Measurements from ENCODE around the gene ABCC4. TPM values are rescaled to one million over a fixed set of nuclear protein-coding genes. Genes with fewer than 3 reads are reported as not detected.
"Not testable (repeated sequence)": the region's sequence is repeated elsewhere in the genome, so short reads cannot be mapped to it uniquely, and the experiment has no call there.

The ABCC4 gene
- total RNA-seq, 2 experiments from 2014 or later, result 12.2 to 12.9 TPM

DNA sequence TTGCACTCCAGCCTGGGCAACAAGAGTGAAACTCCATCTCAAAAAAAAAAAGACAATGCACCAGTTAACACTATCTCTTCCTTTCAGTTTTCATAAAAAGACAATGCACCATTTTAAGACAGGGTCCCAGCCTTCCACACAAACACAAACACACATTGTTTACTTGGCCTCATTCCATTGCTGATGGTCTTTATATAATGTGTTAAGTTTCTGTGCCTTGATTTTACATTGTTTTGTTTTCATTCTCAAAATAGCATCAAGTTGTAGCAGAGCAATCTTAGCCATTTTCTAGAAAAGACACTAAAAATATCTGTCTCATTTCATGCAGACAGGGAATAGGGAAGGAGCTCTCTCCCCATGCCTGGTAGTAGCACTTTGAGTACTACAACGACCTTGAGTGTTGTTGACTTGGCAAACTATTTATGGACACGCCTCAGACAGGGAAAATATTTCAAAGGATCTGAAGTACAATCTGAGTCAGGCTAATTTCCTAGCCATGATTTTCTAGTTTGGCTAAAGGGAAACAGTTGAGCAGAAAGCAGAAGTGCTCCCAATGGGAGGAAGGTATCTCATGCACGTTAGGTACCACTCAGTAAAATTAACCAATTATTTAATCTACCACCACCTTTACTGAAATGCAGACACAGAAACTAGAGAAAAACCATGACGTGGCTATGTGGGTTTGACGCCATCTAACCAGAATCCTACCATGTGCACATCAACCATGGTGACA, 120.6 kb downstream of the ABCC4 start:
- ChIA-PET CTCF (no interaction called here), POLR2A (no interaction called here)

DNA sequence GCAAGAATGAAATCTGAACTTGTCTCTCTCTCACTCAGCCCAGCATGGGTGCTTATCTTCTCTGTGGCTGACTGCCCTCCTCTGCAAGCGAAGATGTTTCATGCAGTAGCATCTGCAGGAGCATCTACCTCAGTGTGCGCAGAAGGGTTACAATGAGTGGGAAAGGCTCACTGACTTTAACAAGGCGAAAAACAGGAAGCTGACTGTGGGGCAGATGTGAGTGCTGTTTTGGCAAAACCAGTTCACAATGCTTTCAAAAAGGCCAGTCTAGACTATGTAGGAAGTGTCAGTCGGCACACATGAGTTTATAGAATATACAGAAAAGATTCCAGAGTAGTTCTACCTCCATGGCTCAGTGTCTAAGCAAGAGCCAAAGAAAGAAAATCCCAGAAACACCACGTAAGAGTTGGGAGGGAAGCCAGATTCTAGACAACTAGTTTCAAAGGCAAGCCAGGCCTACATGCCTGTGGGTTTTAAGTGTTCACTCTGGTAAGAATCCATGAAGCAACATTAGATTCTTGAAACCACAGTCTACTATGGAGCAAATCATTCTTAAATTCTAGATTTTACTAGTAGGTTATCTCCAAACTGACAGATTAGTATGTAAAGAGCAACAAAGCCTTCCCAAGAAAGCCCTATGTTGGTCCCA, 124.5 kb downstream of the ABCC4 start:
- ChIA-PET CTCF (no interaction called here), POLR2A (no interaction called here)

DNA sequence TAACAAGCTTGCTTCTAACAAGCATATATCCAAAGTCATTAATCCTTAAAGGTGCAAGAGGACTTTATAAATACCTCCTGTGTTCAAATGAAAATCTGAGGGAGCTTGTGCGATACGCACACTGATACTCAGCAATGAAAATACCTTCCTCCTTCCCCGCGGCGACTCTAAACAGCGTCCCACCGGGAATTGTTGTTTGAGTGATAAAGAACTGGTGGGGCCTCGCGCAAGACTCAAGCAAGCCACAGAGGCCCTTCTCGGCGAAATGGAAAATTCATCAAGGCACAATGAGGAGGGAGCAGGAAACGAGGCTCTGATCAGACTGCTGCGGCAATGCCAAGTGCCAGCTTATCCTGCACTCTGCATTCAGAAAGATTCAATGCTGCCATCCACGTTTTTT, 126.7 kb downstream of the ABCC4 start:
- ChIA-PET POLR2A (no interaction called here), CTCF (no interaction called here)

DNA sequence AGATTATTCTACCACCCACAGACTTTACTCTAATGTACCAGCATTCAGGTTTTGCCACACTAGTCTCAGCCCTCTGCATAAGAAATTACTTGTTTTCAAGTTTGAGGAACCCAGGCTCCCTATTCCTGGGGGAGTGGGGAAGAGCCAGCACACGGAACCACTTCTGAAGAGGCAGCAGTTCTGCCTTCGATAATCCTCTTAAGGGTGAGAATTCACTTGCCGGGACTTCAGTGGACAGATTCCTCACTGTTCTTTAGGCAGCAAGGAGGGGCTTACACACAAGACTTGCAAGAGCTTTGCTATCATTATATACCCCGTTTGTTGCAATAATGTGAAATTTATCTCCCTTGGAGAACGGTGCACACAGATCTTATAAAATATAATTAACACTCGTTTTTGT, 133.1 kb downstream of the ABCC4 start:
- ChIA-PET CTCF (no interaction called here), POLR2A (no interaction called here)

DNA sequence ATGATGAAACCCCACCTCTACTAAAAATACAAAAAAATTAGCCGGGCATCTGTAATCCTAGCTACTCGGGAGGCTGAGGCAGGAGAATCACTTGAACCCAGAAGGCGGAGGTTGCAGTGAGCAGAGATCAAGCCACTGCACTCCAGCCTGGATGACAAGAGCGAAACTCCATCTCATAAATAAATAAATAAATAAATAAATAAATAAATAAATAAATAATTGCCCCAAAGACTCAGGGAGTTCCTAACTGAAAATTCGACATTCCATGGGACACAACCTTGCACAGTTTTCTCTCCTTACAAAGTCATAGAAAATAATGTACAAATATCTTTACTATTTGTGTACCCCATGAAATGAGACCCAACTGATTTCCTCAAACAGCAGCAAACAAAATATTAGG, 134.2 kb downstream of the ABCC4 start:
- POLR2A ChIA-PET, CTCF ChIA-PET: not testable (repeated sequence)

DNA sequence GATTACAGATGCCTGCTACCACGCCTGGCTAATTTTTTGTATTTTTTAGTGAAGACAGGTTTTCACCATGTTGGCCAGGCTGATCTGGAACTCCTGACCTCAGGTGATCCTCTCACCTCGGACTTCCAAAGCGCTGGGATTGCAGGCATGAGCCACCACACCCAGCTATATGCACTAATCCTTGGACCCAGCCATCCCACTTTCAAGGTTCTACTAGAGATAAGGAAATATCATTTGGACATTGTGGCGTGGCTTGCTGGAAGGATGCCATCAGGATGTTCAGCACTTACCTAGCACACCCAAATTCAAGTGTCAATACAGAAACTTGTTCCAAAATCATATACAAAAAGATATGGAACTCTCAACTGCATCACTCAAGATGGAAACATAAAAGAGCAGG, 136.4 kb downstream of the ABCC4 start:
- POLR2A ChIA-PET, result no interaction called here
- CTCF ChIA-PET, result no interaction called here

DNA sequence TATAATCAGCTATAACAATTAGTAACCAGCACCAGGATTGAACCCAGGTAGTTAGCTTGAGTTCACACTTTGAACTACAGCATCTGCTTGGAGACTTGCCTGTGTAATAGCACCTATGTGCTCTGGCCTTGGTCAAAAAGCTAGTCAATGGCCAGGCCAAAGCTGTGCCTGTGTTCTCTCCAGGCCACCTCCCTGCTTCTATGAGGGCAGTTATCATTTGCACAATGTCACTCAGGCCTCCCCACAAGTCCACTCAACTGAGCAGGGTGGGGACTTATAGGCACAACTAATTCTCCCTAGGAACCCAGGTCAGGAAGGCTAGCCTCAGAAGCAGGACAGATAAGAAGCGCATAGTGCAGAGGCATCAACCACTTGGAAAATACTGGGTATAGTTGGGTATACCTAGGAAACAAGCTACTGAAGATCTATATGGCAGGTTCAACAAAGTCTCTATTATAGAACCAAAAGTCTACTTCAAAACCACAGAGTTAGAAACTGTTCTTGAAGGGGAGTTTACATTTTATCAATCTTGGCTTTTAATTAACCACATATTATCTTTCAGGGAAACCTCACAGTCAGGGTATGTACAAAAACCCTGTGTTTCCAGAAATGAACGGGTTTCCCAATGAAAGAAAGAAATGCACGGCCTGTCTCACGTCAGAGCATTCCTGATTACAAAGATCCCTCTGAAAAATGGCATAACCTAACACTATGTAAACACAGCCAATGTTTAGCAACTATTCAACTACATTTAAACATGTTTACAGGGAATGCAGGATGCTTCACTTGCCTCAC, 140.9 kb downstream of the ABCC4 start:
- ChIA-PET CTCF (no interaction called here), POLR2A (no interaction called here)

DNA sequence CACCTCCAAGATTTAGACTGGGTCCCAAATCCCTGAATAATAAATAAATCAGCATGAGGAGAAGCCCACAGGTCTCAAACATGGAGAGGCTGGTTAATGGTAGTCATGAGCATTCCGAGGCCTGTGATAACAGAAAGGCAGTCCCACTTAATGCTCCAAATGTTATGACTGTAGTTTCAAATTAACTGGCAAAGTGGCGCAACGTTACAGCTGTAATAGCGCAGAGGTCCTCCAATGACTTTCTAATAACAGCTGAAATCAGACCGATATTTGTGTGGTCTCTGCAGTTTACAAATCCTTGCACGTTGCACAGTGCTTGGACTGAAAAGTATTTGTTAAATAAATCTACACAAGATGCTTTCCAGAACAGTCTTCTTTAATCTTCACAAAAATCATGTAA, 141.8 kb downstream of the ABCC4 start:
- ChIA-PET CTCF (no interaction called here), POLR2A (no interaction called here)

DNA sequence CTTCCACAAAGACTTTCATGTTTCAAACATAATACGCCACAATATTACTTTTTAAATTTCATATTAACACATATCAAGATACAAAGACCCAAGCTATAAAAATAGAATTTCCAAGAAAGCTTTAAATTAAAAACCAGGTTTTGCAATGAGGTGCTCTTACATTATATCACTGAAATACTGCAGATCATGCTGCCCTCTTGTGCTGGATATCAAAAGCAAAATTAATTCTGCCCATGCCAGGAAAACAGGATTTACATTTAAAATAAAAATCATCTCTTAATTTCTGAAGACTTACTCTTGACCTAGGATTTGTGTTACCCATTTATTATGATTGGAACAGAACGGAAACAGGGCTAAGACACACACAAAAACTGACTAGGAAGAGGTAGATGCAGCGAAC, 145.0 kb downstream of the ABCC4 start:
- POLR2A ChIA-PET, result no interaction called here

DNA sequence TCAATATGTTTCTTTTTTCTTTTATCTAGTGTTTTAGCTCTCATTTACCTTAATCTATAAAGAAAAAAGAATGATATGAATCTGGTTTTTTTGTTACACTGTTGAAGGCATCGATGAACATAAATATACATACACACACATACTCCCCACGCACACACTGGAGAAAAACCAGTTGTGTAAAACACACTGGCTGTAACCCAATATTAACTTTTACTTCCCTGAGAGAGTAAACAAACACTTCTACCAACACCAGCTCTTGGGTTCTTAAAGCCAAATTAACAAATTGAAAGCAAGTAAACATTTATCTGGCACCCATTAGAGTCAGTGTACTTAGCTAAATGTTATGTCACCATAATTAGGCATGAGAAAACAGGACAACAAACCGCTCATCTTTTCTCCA, 145.7 kb downstream of the ABCC4 start:
- CTCF ChIA-PET, result interaction anchor here (0.8 kb wide), 1 partner anchor 248 kb away, joined by 3 read pairs; no protein-coding TSS in a partner anchor
- POLR2A ChIA-PET, result no interaction called here

More for the DNA sequence above, 145.0 kb downstream of the ABCC4 start:
- CTCF ChIA-PET, result no interaction called here

DNA sequence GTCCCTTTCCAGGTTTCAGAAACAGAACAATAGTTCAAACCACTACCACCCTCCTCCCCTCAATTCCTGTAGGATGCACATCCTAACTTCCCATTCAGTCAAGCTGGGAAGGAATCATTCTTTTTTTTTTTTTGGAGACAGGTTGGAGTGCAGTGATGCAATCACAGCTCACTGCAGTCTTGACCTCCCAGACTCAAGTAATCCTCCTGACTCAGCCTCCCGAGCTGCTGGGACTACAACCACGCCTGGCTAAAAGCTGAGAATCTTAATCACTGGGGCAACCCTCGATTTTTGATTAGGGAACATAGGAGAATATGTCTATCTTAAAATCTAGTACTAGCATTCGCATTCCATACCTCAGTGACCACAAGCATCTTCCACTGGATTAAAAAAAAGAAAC, 146.2 kb downstream of the ABCC4 start:
- POLR2A ChIA-PET, result no interaction called here
- CTCF ChIA-PET, result interaction anchor here (0.8 kb wide), 1 partner anchor 249 kb away, joined by 3 read pairs; no protein-coding TSS in a partner anchor

DNA sequence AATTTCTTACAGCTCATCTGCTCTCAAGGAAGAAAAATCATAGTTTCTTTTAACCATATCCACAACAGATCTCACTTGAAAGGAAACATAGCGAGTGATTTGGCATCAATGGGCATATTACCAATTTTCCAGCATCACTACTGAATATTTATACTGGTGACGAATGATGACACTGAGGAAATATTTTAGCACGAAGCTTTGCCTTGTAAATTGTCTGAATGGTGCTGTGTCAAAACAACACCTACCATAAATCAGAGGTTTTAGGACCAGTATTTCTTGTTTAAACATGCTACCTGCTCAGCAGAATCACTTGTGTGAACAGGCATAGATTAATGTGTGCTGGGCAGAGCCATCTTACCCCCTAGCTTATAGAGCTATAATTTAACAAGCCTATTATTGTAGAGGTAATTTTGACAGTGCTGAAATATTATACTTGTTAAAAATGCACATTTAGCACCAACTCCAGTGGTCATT, 146.8 kb downstream of the ABCC4 start:
- ChIA-PET POLR2A (no interaction called here), CTCF (no interaction called here)

DNA sequence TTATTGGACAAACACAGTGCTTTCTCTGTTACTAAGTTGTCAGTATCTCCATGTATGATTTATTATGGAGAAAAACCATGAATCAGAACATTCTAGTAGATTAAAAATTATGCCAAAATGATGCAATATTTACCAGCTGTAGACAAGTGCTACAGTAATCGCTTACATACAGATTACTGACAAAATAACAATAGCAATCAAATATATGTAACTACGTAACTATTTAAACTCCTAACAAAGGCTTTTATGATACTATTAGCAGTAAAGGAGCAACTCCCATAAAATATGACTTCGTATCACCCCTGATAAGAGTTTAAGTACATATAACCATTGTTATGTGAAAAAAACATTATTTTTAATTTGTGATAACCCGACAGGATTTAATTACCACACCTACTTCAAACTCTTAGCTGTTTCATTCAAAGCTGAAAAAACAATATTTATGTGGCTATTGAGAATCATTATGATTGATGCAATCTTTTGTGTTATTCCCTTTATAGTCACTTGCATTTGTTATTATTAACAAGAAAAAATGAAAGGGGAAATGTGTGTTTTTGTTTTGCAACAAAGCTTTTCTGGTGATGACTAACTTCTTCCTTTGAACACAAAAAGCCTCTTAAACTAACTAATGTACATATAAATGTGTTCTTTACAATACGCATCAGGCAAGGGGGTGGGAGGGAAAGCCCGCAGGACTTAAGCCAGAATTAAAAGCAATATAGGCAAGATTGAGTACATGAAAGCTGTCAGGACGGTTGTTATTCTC, 147.4 kb downstream of the ABCC4 start:
- ChIA-PET POLR2A (no interaction called here), CTCF (no interaction called here)

DNA sequence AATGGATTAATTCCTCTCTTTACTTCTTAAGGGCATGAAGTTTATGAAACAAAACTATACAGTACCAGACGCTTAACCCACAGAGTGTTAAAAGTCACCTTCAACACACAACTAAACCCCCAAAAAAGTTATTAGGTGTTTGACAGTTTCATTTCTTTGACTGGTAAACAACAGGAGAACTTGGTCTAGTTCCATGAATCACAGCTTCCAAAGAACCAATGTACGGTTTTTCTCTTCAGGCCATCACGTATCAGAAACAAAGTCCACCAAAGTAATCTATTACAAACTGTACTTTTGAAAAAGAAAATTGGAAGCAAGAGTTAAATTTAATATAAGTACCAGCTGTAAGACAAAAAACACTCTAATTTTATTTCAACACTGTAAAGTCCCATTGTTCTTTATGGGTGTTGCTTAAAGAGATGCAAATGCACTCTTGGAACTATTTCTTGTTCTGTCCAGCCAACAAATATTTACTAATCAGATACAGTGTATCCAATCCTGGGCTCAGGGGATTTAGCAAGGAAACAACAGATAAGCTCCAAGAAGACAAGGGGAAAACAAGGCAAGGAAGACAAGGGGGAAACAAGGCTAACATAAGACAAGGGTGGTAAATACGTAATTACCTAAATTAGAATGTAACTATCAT, 149.2 kb downstream of the ABCC4 start:
- ChIA-PET POLR2A (no interaction called here), CTCF (no interaction called here)

DNA sequence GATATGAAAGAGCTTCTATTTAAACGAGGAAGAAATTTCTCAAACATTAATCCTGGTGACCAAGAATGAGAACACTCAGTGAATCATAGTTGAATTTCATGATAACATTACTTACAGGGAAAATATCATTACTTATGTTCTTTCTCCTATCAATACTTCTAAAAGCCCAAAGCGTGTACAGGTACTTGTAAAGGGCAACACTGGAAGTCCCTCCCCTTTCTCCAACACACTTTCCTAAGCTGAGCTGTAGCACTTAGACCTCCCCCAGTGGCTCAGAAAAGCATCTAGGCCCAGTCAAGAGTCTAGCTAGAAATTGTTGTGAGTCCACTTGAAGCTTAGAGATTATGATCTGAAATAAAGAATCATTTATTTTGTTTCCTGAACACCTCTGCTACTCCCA, 150.7 kb downstream of the ABCC4 start:
- ChIA-PET POLR2A (interaction anchor here (0.6 kb wide), 1 partner anchor 34 kb away, joined by 4 read pairs; no protein-coding TSS in a partner anchor), CTCF (no interaction called here)

DNA sequence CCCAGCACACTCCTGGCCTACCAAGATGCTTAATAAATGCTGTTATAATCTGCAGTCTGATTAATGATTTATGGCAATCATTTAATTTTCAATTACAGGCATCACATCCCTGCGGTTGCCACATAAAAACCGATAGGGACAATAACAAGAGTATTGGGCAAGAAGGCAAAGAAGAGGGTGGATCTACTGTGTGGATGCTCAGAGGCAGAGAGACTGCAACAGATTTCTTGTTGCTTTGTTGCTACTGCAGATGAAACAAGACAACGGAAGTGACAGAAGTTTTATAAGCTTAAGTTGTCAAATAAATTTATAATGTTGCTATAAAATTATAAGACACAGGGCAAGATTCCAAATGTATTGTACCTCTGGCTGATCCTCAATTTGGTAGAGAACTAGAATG, 154.8 kb downstream of the ABCC4 start:
- ChIA-PET CTCF (no interaction called here), POLR2A (no interaction called here)

DNA sequence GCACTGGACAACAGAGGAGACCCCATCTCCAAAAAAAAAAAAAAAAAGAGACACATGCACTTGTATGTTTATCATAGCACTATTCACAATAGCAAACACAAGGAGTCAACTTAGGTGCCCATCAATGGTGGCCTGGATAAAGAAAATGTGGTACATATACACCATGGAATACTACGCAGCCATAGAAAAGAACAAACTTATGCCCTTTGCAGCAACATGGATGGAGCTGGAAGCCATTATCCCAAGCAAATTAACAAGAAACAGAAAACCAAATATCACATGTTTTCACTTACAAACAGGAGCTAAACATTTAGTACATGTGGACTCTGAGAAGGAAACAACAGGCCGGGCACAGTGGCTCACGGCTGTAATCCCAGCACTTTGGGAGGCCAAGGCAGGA, 155.7 kb downstream of the ABCC4 start:
- CTCF ChIA-PET, result no interaction called here
- POLR2A ChIA-PET, result no interaction called here

DNA sequence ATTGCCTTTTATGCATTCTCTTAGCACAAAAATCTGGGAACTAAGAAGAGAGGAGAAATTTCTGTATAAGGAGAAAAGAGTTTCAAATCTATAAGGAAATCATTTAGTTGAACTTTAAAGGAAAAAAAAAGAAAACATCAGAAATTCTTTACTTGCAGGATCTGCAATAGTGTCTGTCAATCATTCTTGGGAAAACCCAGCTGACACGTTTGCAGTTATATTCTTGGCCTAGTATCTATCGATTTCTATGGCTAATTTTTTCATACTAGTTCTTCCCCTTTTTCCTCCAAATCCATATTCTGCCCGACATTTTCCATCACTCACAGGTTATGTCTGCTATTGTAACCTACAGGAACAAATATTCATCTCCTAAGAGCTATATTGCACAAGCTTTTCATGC, 160.7 kb downstream of the ABCC4 start:
- ChIA-PET POLR2A (interaction anchor here (0.6 kb wide), 1 partner anchor 43 kb away, joined by 4 read pairs; no protein-coding TSS in a partner anchor), CTCF (no interaction called here)

DNA sequence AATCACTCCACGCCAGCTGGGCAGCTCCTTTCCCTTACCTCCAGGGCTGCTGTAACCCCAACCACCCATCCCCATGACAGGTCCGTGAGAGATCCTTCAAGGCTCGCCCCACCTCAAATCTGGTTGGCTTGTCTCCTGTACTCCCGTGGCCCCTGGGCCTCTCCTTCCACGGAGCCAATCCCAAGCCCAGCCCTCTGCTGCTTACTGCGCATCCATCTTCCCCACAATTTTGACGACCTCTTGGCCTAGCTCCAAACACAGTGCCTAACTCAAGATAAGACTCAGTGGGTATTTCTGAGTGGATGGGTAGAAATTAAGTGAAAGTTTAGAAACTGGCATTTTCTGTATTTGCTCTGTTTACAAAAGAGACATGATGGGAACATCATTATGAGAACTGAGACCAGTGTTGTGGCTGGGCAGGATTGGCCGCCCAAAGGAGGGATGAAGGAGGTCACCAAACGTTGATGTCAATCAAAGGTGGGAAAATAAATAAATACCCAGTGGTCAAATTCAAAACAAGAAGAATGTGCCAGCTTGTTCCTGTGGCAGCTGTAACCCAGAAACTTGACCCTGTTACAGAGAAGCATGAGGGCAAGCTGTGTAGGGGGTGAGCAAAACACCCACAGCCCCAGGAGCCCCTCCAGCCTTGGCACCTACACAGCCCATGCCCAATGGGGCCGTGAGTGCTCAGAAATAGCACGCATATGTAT, 162.2 kb downstream of the ABCC4 start:
- ChIA-PET POLR2A (no interaction called here), CTCF (interaction anchor here (1.2 kb wide), 1 partner anchor 10 kb away, joined by 3 read pairs; no protein-coding TSS in a partner anchor)
